Liver (tissue), 9 donors: ENCODE data around the gene RAB32. TPM values are rescaled to one million over a fixed set of nuclear protein-coding genes. Genes with fewer than 3 reads are reported as not detected.

Experiments
- DNase-seq: peaks from one replicate; pipeline ENCODE4 v3.0.0-alpha.2; 2017; ENCODE audit warnings: low spot score
- H3K27ac ChIP-seq, 2 donors: one replicate each; pipeline ENCODE4 v1.7.0; 2013; ENCODE audit warnings: inconsistent platforms in 2 of 2, low read length in 2 of 2, control low read depth in 1 of 2, low read depth in 1 of 2, mild to moderate bottlenecking in 1 of 2
- H3K27me3 ChIP-seq, 4 donors: one replicate each; pipeline versions ENCODE4 v1.6.1 to v1.7.0; 2013; ENCODE audit warnings: low read length in 3 of 4, inconsistent platforms in 1 of 4, mild to moderate bottlenecking in 1 of 4, moderate library complexity in 1 of 4; ENCODE audit not compliant: control insufficient read depth in 4 of 4, insufficient read depth in 4 of 4
- H3K36me3 ChIP-seq, 4 donors: one replicate each; pipeline versions ENCODE4 v1.6.1 to v1.7.0; 2013; ENCODE audit warnings: low read length in 3 of 4, mild to moderate bottlenecking in 3 of 4, low read depth in 1 of 4, moderate library complexity in 1 of 4; ENCODE audit not compliant: control insufficient read depth in 4 of 4, insufficient read depth in 3 of 4
- H3K4me1 ChIP-seq, 4 donors: one replicate each; pipeline versions ENCODE4 v1.6.1 to v1.7.0; 2013; ENCODE audit warnings: low read length in 3 of 4, mild to moderate bottlenecking in 3 of 4, moderate library complexity in 1 of 4; ENCODE audit not compliant: control insufficient read depth in 4 of 4, insufficient read depth in 4 of 4
- H3K4me3 ChIP-seq, 3 donors: one replicate each; pipeline versions ENCODE4 v1.6.1 to v1.7.0; 2013; ENCODE audit warnings: low read length in 3 of 3, control low read depth in 1 of 3, low read depth in 1 of 3, mild to moderate bottlenecking in 1 of 3
- H3K9ac ChIP-seq, 2 donors: one replicate each; pipeline ENCODE4 v1.7.0; 2013; ENCODE audit warnings: low read length in 2 of 2, mild to moderate bottlenecking in 2 of 2, moderate library complexity in 2 of 2, control low read depth in 1 of 2, low read depth in 1 of 2
- H3K9me3 ChIP-seq, 4 donors: one replicate each; pipeline versions ENCODE4 v1.6.1 to v1.7.0; 2013; ENCODE audit warnings: low read length in 3 of 4; ENCODE audit not compliant: control insufficient read depth in 4 of 4
- EGR1 ChIP-seq, 2 donors: IDR thresholded peaks; 2 replicates each; pipeline ENCODE4 v1.6.1; 2016 to 2018; ENCODE audit warnings: antibody characterized with exemption in 2 of 2, low read depth in 2 of 2
- FOXA2 ChIP-seq: IDR thresholded peaks from 2 replicates; pipeline ENCODE4 v1.6.1; 2016; ENCODE audit warnings: antibody characterized with exemption
- GABPA ChIP-seq, 2 donors: IDR thresholded peaks in 1 of 2; conservative IDR thresholded peaks in 1 of 2; 2 replicates each; pipeline ENCODE4 v1.6.1; 2016; ENCODE audit warnings: antibody characterized with exemption in 2 of 2, mild to moderate bottlenecking in 1 of 2, moderate library complexity in 1 of 2
- HNF4A ChIP-seq, 2 donors: conservative IDR thresholded peaks; 2 replicates each; pipeline ENCODE4 v1.6.1; 2016; ENCODE audit warnings: antibody characterized with exemption in 2 of 2, mild to moderate bottlenecking in 2 of 2
- HNF4G ChIP-seq: IDR thresholded peaks from 2 replicates; pipeline ENCODE4 v1.6.1; 2016; ENCODE audit warnings: antibody characterized with exemption
- MAX ChIP-seq: IDR thresholded peaks from 2 replicates; pipeline ENCODE4 v1.6.1; 2016; ENCODE audit warnings: antibody characterized with exemption
- NR2F2 ChIP-seq: IDR thresholded peaks from 2 replicates; pipeline ENCODE4 v1.6.1; 2016; ENCODE audit warnings: antibody characterized with exemption
- RAD21 ChIP-seq, 2 donors: IDR thresholded peaks; 2 replicates each; pipeline ENCODE4 v1.6.1; 2016; ENCODE audit warnings: antibody characterized with exemption in 2 of 2, mild to moderate bottlenecking in 2 of 2
- RXRA ChIP-seq, 2 donors: IDR thresholded peaks; 2 replicates each; pipeline ENCODE4 v1.6.1; 2017 to 2018; ENCODE audit warnings: antibody characterized with exemption in 2 of 2, mild to moderate bottlenecking in 1 of 2
- SP1 ChIP-seq: IDR thresholded peaks from 2 replicates; pipeline ENCODE4 v1.6.1; 2018; ENCODE audit warnings: antibody characterized with exemption, mild to moderate bottlenecking
- YY1 ChIP-seq: IDR thresholded peaks from 2 replicates; pipeline ENCODE4 v1.6.1; 2016; ENCODE audit warnings: antibody characterized with exemption, mild to moderate bottlenecking
- ZBTB33 ChIP-seq: IDR thresholded peaks from 2 replicates; pipeline ENCODE4 v1.6.1; 2016; ENCODE audit warnings: antibody characterized with exemption
- WGBS: extraction: QIAGEN DNeasy Blood & Tissue Kit; methylation state at CpG from one replicate; pipeline ENCODE4 v1.1.7; 2013; 5-methylcytosine and 5-hydroxymethylcytosine counted together
- polyA plus RNA-seq, 2 donors: library from polyadenylated mRNA; stranded (reverse) in 1 of 2; unstranded in 1 of 2; fragments of 200-250 nt in 1 of 2; fragments of >200 nt in 1 of 2; fragmentation: Nextera tagmentation in 1 of 2; extraction: Ambion mirVana in 1 of 2; gene quantifications; one replicate each; pipeline versions ENCODE4 v1.2.1 to v1.2.3, GENCODE V29; 2013 to 2015
- total RNA-seq, 2 donors: library from RNA; depleted of rRNA; stranded (reverse); fragments of >200 nt; gene quantifications; one replicate each; pipeline ENCODE4 v1.2.3, GENCODE V29; 2014
- TF ChIP-seq, protein P1 (sequence below): IDR thresholded peaks from 2 replicates; pipeline ENCODE4 v1.6.1; 2016; ENCODE audit warnings: antibody characterized with exemption, mild to moderate bottlenecking
- donor health status: healthy.
- donor health status: healthy.
- donor health status: healthy.
- donor health status: healthy.
- donor health status: healthy.

RAB32 gene
- total and polyA plus RNA-seq, 4 donors: 13.6 to 49.9 (median 31.1) TPM

DNA sequence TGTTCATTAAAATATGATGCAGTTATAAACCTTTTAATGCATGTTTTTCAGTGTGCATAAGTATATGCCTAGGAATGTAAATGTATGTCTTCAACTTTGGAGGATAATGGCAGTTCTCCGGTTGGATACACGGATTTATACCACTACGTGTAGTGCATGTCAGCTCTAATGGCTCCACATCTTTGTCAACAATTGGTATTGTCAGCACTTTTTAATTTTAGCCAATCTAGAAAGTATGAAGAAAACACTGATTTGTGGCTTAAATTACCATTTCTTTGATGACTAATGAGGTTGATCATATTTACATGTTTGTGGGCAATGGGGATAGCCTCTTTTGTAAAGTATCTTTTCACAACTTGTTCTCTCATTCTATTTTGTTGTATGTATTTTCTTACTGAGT, 10.9 kb upstream of the RAB32 start:
- no peaks in the 10 kb centered on the region for H3K4me1 ChIP-seq
- H3K4me3 ChIP-seq: no peak overlapping the region
- no peak for DNase-seq
- TF ChIP-seq MAX: no peak
- TF ChIP-seq NR2F2: no peak
- TF ChIP-seq RXRA (IDR thresholded peaks at IDR 0.05): no peak
- TF ChIP-seq, protein P1, sequence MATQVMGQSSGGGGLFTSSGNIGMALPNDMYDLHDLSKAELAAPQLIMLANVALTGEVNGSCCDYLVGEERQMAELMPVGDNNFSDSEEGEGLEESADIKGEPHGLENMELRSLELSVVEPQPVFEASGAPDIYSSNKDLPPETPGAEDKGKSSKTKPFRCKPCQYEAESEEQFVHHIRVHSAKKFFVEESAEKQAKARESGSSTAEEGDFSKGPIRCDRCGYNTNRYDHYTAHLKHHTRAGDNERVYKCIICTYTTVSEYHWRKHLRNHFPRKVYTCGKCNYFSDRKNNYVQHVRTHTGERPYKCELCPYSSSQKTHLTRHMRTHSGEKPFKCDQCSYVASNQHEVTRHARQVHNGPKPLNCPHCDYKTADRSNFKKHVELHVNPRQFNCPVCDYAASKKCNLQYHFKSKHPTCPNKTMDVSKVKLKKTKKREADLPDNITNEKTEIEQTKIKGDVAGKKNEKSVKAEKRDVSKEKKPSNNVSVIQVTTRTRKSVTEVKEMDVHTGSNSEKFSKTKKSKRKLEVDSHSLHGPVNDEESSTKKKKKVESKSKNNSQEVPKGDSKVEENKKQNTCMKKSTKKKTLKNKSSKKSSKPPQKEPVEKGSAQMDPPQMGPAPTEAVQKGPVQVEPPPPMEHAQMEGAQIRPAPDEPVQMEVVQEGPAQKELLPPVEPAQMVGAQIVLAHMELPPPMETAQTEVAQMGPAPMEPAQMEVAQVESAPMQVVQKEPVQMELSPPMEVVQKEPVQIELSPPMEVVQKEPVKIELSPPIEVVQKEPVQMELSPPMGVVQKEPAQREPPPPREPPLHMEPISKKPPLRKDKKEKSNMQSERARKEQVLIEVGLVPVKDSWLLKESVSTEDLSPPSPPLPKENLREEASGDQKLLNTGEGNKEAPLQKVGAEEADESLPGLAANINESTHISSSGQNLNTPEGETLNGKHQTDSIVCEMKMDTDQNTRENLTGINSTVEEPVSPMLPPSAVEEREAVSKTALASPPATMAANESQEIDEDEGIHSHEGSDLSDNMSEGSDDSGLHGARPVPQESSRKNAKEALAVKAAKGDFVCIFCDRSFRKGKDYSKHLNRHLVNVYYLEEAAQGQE: no peak
- TF ChIP-seq FOXA2: no peak
- no peak for TF ChIP-seq EGR1 (IDR thresholded peaks at IDR 0.05; ENCODE audit: low read depth in 2 of 2)
- no peak for TF ChIP-seq ZBTB33
- no peak for TF ChIP-seq HNF4A (conservative IDR thresholded peaks at IDR 0.05)
- H3K27me3 ChIP-seq: no peaks in the 10 kb centered on the region
- no peak overlapping the region for H3K9ac ChIP-seq
- 94% methylated on average over 3 of the region's 3 CpGs for WGBS
- H3K9me3 ChIP-seq: peaks cover 0 to 3% (median 0%) of the 10 kb centered on the region in 4 donors
- H3K27ac ChIP-seq: no peak overlapping the region
- no peaks in the 10 kb centered on the region for H3K36me3 ChIP-seq

DNA sequence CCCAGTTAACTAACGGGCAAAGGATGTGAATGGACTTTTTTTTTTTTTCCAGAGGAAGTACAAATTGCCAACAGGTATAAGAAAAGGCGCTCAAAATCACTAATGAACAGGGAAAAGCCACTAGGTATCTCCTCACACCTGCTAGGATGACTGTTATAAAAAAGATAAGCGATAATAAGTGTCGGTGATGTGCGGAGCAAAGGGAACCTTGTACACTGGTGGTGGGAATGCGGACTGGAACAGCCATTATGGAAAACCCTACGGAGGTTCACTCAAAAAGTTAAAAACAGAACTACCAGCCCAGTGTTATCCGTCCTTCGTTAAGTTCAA, 787 bp upstream of the RAB32 start:
- DNase-seq: no peak
- Histone ChIP-seq H3K9ac (no peak overlapping the region), H3K27me3 (no peaks in the 10 kb centered on the region), H3K9me3 (no peaks in the 10 kb centered on the region), H3K4me3 (peak overlapping the region in 2 of 3 donors; percentile 47 to 99), H3K4me1 (peaks cover 10 to 32% (median 15%) of the 10 kb centered on the region in 4 donors), H3K36me3 (no peaks in the 10 kb centered on the region), H3K27ac (peak overlapping the region; percentile 84 to 90)
- WGBS: 65% methylated on average over 9 of the region's 9 CpGs
- TF ChIP-seq GABPA (IDR thresholded peaks at IDR 0.05 in 1 of 2, conservative IDR thresholded peaks at IDR 0.05 in 1 of 2) (no peak), MAX (no peak), YY1 (peak; percentile 45), RAD21 (IDR thresholded peaks at IDR 0.05) (no peak)

DNA sequence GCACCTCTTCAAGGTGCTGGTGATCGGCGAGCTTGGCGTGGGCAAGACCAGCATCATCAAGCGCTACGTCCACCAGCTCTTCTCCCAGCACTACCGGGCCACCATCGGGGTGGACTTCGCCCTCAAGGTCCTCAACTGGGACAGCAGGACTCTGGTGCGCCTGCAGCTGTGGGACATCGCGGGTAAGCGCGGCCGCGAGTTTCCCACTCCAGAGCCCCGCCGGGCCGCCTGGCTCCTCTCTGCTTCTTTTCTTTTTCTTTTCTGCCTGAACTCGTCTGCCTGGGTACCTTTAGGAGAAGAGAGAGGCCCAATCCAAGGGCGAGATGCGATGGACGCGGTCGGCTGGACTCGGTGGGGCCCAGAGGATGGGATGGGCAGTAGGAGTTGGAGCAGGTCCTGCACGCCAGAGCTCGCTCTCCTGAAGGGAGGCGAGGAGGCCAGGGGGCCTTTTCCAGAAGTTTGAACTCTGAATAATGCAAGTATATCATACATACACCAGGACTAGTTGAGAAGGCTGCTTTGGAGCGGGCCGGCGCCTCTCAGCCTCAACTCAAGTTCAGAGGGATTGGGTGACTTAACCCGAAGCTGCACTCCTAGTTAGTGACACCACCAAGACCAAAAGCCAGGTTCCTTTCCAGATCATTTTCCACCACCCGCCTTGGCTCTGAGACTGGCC, 445 bp downstream of the RAB32 start:
- WGBS: 3% methylated on average over 33 of the region's 33 CpGs
- TF ChIP-seq MAX (no peak), HNF4G (peak; percentile 67), HNF4A (conservative IDR thresholded peaks at IDR 0.05) (peak; percentile 85 to 89), RXRA (IDR thresholded peaks at IDR 0.05) (no peak), YY1 (peak; percentile 69), EGR1 (IDR thresholded peaks at IDR 0.05; ENCODE audit: low read depth in 2 of 2) (no peak), SP1 (peak; percentile 42)
- no peaks in the 10 kb centered on the region for H3K36me3 ChIP-seq

More for the DNA sequence above, 445 bp downstream of the RAB32 start:
- no peaks in the 10 kb centered on the region for H3K9me3 ChIP-seq
- peaks cover 10 to 32% (median 15%) of the 10 kb centered on the region in 4 donors for H3K4me1 ChIP-seq
- DNase-seq: no peak
- H3K4me3 ChIP-seq: peak overlapping the region; percentile 90 to 99 (median 96)
- peak overlapping the region; percentile 96 for H3K27ac ChIP-seq
- H3K9ac ChIP-seq: peak overlapping the region; percentile 79 to 99
- H3K27me3 ChIP-seq: no peaks in the 10 kb centered on the region
